ENCODE data around the gene PLBD2. TPM values are rescaled to one million over a fixed set of nuclear protein-coding genes. Genes with fewer than 3 reads are reported as not detected.

PLBD2 gene
- total RNA-seq, 3 donors from 2014 or later, result 15.4 to 59.8 (median 26.9) TPM

DNA sequence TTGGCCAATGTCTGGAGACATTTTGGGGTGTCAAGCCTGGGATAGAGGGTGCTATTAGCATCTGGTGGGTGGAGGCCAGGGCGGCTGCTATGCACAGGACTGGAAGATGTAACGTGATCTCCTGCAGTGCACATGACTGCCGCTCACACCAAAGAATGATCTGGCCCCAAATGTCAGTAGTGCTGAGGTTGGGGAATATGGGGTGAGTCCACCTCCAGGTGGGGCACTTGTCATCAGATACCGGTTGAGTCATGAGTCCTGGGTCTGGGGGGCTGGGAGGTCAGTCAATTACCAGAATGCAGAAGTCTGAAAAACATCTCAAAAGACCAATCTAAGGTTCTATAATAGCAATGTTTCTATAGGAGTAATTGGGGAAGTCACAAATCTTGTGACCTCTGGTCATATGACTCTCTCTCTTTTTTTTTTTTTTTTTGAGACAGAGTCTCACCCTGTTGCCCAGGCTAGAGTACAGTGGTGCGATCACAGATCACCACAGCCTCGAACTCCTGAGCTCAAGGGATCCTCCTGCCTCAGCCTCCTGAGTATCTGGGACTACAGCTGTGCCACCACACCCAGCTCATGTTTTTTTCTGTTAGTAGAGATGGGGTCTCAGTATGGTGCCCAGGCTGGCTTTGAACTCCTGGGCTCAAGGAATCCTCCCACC lies 57.8 kb downstream of the PLBD2 start:
- Histone ChIP-seq H3K27ac (no peak overlapping the region), H3K4me3 (no peak overlapping the region), H3K36me3 (no peaks in the 10 kb centered on the region), H3K4me1 (no peaks in the 10 kb centered on the region), H3K27me3 (no peaks in the 10 kb centered on the region), H3K9me3 (no peaks in the 10 kb centered on the region)
- DNase-seq (ENCODE audit: low spot score in 2 of 2), result no peak
- intact Hi-C loops (cut with DNase I; ENCODE audit: low total_unique reads), result no loop called here
- TF ChIP-seq, protein P1, sequence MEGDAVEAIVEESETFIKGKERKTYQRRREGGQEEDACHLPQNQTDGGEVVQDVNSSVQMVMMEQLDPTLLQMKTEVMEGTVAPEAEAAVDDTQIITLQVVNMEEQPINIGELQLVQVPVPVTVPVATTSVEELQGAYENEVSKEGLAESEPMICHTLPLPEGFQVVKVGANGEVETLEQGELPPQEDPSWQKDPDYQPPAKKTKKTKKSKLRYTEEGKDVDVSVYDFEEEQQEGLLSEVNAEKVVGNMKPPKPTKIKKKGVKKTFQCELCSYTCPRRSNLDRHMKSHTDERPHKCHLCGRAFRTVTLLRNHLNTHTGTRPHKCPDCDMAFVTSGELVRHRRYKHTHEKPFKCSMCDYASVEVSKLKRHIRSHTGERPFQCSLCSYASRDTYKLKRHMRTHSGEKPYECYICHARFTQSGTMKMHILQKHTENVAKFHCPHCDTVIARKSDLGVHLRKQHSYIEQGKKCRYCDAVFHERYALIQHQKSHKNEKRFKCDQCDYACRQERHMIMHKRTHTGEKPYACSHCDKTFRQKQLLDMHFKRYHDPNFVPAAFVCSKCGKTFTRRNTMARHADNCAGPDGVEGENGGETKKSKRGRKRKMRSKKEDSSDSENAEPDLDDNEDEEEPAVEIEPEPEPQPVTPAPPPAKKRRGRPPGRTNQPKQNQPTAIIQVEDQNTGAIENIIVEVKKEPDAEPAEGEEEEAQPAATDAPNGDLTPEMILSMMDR (IDR thresholded peaks at IDR 0.05), result no peak
- TF ChIP-seq POLR2AphosphoS5 (IDR thresholded peaks at IDR 0.05) (no peak), POLR2A (IDR thresholded peaks at IDR 0.05) (no peak)

DNA sequence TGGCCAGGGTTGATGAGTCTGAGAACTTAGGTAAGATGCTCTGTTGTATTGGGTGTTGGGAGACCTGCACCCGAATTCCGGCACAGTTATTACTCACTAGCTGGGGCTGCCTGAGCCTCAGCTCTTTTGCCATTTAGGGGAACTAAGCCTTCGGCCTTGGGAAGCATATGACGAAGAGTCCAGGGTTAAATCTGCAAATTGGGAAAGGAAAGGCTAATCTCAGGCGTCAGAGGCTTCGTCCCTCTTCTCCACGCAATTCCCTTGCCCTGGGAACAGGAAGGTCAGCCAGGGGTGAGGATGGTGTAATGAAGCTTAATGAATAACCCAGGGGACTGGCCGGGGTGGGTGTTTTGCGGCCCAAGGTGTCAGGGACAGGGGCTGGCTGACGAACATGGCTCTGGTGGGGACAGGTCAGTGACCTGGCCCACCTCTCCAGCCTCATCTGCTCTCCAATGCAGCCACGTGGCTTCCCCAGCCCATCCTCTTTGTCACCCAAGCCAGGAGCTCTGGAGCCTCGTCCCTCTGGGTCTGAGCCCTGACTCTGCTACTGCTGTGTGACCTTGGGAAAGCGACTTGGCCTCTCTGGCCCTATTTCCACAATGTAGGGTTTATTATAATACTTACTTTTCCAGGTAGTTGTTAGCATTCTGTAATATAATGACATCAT lies 60.0 kb downstream of the PLBD2 start:
- no peak overlapping the region for H3K27ac ChIP-seq
- DNase-seq (ENCODE audit: low spot score in 2 of 2), result no peak
- no peaks in the 10 kb centered on the region for H3K36me3 ChIP-seq

DNA sequence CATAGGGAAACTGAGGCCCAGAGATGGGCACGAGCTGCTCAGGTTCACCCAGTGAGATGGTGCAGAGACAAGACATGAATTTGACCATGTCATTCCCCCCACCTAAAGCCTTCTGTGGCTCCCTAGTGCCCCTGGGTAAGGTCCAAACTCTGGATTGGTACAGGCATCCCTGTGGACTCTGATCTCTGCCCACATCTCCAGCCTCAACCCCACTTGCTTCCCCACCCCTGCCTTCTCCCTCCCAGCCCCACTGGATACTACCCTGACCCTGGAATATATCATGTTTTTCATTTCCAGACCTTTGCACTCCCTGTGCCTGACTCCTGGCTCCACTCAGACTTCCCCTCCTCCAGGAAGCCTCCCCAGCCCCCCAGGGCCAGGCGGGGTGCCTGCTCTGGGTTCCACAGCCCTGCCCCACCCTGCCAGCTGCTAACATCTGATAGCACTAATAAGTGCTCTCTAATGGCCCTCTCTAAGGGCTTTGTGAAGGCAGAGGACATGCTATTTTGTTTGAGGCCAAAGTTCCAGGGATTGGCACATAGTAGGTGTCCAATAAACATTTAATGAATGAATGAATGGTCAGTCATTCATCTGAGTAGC lies 62.7 kb downstream of the PLBD2 start:
- DNase-seq (ENCODE audit: low spot score in 2 of 2), result no peak
- Histone ChIP-seq H3K9me3 (no peaks in the 10 kb centered on the region), H3K27ac (no peak overlapping the region), H3K4me1 (no peaks in the 10 kb centered on the region), H3K4me3 (no peak overlapping the region), H3K27me3 (no peaks in the 10 kb centered on the region), H3K36me3 (no peaks in the 10 kb centered on the region)
- no peak for TF ChIP-seq POLR2AphosphoS5 (IDR thresholded peaks at IDR 0.05)
- TF ChIP-seq, protein P1 (IDR thresholded peaks at IDR 0.05), result no peak
- no peak for TF ChIP-seq POLR2A (IDR thresholded peaks at IDR 0.05)
- intact Hi-C loops (cut with DNase I; ENCODE audit: low total_unique reads), result no loop called here

More for the DNA sequence above, 60.0 kb downstream of the PLBD2 start:
- TF ChIP-seq, protein P1 (IDR thresholded peaks at IDR 0.05), result no peak
- TF ChIP-seq POLR2AphosphoS5 (IDR thresholded peaks at IDR 0.05) (no peak), POLR2A (IDR thresholded peaks at IDR 0.05) (no peak)
- Histone ChIP-seq H3K9me3 (no peaks in the 10 kb centered on the region), H3K4me3 (no peak overlapping the region), H3K4me1 (no peaks in the 10 kb centered on the region), H3K27me3 (no peaks in the 10 kb centered on the region)
- intact Hi-C loops (cut with DNase I; ENCODE audit: low total_unique reads), result no loop called here

DNA sequence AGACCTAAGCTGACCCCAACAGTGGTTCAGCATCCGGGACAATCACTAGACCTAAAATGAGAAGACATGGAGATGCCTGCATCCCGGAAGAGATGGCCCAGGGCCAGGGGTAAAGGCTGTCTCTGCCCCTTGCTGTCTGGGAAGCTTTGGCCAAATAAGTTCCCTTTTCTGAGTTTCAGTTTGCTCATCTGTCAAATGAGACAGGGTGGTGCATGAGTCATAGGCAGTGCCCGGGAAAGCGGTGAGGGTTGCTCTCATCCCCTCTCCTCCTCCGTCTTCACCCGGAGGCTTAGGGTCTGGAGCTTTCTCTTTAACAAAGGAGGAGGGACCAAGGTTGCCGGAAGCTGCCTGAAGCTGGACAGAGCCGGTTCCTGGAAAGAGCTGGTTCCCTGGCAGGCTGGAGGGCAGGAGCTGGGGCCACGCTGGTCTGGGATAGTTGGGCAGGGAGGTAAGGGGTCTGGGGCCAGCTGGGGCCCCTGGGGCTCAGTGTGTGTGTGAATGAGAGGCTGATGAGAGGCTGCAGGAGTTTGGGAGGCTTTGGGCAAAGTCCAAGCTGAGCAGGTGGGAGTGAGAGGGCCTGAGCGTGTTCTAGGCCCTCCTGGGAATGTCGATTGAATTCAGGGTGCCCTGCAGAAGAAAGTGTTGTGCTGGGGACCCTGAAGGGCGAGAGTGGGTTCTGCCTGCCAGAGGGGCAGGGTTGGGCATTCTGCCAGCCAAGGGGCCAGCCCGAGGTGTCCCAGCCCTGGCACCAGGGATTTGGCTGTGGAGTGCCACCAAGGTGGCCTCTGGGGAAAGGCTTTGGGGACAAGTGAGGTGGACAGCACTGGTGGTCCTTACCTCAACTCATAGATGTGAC lies 63.9 kb downstream of the PLBD2 start, which contains the start of gene SDSL:
Gene SDSL, plus strand, starts transcription at position 351 of the 856 bp plus-strand sequence. CDS start 5,603 bp downstream, outside the sequence.
- Histone ChIP-seq H3K36me3 (no peaks in the 10 kb centered on the region), H3K9me3 (no peaks in the 10 kb centered on the region), H3K27me3 (no peaks in the 10 kb centered on the region), H3K4me3 (peak within 1 kb of the TSS; percentile 36 to 71 (median 52)), H3K27ac (peak within 1 kb of the TSS; percentile 60 to 86), H3K4me1 (no peaks in the 10 kb centered on the region)
- TF ChIP-seq POLR2AphosphoS5 (IDR thresholded peaks at IDR 0.05) (no peak), POLR2A (IDR thresholded peaks at IDR 0.05) (no peak)
- TF ChIP-seq, protein P1 (IDR thresholded peaks at IDR 0.05), result no peak
- intact Hi-C loops (cut with DNase I; ENCODE audit: low total_unique reads), result no loop called here
- peak in 1 of 2 donors; percentile 36 for DNase-seq (ENCODE audit: low spot score in 2 of 2)

All from breast epithelium (tissue), 4 donors.